Activated CD4-positive, alpha-beta T cell treated with anti-CD3 and anti-CD28 coated beads, Interleukin-2, amount 50 U/mL, for 16 hours (primary cell): ENCODE results near the gene CCNY.
"Not testable (repeated sequence)": the region's sequence is repeated elsewhere in the genome, so short reads cannot be mapped to it uniquely, and the experiment has no call there.

Experiments used
- DNase-seq: peaks from one replicate; pipeline ENCODE4 v3.0.0-alpha.2; 2020

The CCNY gene

DNA sequence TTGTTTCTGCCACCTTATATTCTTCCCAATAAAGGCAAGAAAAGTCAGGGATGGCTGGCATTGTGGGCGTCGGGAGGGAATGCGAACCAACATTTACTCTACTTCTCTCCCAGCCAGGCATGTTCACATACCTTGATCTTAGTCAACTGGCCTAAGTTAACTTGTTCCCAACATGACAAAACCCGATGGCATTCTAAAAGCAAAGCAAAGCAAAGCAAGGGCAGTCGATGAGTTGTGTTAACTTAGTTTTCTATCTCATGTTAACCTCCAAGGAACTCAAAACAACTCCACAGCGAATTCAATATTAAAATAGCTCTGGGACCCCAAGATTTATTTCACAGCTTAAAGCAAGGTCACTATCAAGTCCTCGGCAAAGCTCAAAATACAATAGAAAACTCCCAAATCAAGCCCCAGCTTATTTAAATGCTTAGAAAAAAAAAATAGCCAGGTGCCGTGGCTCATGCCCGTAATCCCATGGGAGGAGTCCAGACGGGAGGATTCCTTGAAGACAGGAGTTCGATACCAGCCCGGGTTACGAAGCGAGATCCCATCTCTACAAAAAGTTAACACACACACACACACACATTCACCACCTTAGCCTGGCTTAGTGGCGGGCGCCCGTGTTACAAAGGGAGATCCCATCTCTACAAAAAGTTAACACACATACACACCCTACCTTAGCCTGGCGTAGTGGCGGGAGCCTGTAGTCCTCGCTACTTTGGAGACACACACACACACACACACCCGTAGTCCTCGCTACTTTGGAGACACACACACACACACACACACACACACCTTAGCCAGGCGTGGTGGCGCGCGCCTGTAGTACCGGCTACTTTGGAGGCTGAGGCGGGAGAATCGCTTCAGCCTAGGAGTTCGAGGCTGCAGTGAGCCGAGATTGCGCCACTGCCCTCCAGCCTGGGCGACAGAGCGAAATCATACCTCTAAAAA, 901 bp upstream of the CCNY start:
- peak; percentile 34 for DNase-seq

DNA sequence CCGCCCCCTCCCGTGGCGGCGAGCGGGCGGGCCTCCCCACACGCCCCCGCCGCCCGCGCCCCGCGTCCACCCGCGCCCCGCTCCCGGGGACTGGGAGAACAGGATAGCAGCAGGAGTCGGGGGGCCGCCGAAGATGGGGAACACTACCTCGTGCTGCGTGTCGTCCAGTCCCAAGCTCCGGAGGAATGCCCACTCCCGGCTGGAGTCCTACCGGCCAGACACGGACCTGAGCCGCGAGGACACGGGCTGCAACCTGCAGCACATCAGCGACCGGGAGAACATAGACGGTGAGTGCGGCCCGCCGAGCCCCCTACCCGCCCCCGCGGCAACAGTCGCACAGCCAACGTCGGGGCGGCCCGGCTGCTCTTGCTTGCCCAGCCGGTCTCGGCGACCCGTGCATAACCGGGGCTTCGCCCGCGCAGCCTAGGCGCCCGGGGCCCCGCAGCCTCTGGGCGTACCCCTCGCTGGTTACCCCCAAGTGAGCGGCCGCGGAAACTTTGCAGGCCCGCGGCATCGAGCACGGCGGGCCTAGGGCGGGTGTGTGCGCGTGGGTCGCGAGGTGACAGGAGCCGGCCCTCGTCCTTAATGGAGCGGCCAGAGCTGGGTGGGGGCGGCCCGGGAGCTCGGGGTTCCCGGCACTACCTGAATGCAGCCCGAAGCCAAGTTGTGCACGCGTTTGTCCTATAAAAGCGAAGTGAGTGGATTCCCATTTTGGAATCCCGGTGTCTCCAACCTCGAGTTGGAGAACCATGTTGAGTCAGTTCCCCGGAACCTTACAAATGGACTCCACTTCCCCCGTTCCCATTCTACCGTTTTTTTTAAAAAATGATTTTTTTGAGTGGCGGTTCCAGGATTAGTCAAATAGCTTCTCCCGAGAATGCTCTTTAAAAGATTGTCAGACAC, 863 bp downstream of the CCNY start:
- no peak for DNase-seq

DNA sequence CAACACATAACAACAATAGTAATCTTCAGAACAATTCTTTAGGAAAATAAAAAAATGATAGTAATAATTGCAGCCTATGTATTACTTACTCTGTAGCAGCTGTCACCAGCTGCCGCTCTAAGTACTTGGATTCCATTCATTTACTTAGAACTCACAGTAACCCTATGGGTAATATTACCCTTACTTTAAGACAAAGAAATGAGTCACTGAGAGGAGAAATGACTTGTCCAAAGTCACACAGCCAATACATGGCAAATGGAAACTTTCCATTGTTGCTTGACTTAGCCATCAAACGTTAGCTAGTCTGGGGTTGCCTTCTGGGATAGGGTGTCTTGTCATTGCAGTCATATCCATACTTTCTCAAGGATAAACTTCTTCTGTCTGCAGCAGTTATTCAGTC, 3.6 kb downstream of the CCNY start:
- DNase-seq, result peak; percentile 89

DNA sequence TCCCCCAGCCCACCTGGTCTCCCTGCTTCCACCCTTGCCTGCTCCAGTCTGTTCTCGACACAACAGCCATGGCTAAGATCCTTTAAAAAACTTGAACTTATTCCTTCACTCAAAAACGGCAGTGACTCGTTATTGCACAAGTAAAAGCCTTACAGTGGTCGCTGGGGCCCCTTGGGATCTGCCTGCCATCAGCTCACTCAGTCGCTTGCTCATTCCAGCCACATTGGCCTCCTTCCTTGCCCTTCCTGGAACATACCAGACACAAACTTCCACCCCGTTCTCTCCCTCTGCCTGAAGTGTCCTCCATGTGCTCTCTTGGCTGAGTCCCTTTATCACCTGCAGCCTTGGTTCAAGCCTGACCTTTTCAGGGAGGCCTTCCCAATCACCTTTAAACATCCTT, 4.7 kb downstream of the CCNY start:
- DNase-seq, result no peak

DNA sequence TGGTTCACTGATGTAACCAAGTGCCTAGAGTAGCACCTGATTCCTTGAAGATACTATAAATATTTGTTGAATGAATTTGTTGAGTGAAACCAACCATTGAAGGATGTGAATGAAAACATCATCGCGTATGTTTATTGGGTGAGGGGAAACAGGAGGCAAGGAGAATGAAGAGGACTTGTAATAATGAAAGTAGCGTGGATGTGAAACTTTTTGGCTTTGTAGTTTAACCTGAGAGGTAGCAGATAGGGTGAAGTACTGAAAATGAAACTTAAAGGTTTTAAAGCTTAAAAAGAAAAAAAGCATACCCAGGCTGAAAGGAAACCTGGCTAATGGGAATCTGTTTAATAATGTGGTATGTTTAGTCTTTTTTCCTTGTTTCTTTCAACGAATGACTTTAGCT, 5.2 kb downstream of the CCNY start:
- peak; percentile 88 for DNase-seq

DNA sequence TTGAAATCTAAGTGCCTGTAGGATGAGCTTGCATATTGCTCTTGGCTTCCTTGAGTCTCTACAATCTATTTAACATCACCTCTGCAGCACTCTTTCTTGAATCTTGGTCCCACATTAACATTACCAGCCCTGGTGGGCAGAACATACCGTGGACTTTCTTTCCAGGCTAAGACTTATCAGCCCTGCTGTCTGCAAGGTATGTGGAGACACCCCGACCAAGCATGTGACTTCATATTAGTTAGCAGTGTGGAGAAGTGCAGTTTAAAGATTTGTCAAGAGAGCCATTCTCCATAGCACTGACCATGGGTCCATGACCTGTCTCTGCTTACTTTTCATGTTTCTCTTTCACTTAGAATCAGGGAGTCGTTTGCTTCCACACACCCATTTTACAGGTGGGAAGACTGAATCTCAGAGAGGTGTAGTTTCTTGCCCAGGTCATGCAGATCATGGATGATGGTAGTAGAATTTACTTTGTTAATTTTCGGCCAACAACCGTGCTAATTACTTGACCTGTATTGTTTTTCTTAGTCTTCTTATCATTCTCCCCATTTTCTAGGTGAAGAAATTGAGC, 6.0 kb downstream of the CCNY start:
- no peak for DNase-seq

DNA sequence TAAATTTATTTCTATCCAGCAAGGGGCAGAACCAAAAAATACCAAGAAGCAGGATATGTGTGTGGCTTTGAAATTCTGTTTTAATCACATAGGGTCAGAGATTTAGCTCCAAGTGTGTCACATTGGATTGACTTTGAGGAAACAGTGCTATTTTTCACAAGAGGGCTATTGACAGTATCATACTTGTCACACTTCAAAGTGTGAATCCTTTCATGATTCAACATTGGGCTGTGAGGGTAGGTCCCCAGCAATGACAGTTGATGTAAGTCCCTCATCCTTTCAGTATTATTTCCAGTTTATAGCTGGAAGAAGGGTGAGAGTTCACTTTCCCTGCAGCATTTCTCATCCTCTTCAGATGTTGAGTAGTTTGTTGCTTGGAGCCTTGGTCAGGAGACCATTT, 7.4 kb downstream of the CCNY start:
- peak; percentile 27 for DNase-seq

DNA sequence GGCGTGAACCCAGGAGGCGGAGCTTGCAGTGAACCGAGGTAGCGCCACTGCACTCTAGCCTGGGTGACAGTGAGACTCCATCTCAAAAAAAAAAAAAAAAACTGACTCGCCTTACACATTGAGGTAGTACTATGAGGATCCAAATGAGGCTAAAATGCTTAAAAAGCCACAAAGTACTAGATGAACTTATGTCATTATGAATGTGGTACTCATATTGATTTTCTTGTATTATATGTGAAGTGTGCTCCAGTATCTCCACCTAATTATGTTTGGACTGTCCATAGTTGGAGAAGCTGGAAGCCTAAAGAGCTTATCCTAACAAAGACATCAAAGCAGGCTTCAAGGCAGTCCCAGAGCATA, 9.1 kb downstream of the CCNY start:
- no peak for DNase-seq

DNA sequence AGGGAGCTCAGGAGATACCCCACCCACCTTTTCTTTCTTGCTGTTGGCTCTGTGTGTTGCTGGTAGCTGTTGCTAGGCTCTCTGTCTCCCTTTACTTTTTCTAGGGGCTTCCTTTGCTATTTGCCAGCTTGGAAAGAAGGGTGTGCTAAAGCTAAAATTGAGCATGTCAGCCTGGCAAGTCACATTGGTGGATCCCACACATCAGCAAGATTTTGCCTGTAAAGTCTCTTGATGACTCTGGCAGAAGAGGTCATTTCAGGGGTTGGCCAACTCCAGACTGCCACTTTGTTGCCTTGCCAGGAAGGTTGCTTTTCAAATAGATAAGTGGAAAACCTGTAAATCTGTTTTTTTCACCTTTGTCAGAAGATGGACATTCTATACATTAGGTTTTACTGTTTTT, 9.9 kb downstream of the CCNY start:
- DNase-seq, result no peak

DNA sequence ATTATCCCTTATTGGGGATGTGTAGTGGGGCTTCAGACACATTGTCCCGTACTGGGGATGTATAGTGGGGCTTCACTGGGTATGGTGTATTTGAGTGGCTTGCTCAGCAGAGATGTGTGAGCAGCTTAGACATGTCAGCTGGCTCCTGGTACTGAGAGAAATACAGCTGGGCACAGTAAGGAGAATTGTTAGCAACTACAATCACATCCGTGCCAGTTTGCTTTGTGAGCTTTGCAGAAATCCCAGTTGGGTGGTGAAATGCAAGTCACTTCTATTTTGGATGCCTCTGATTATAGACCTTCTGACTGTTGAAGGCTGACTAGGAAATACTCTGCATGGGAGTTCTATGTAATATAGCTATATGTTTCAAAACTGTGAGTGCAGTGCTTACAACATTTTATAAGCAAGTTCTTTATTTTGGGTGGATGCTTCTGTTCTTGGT, 10.8 kb downstream of the CCNY start:
- DNase-seq, result no peak

DNA sequence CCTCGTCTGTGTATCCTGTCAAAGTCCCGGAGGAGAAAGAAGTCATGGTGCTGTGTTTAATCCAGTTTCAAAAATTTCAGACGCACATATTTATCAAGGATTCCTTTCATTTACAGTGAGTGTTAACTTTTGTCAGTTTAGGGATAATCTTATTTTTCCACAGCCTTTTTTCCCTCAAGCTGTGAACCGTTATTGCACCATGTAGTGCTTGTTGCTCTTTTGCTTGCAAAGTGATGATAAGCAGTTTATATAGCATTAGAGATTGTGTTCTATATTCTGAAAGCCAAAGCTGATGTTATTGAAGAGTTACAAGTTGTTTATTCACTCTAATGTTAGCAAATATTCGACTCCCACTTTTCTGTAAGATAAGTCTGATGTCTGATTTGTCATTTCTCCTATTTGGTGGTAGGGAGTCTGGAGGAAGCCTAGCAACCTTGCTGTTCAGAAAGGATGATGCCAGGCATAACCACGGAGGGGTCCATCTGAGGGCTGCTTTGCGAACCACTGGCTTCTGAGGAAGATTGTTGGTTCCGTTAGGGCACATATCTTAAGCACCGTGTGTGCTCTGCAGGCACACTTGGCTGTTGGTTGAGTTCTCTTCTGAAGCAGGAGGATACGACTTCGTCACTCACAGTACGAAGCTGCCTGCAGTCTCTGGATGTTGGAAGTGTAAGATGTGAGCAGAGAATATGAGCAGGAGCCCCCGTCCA, 11.7 kb downstream of the CCNY start:
- no peak for DNase-seq

DNA sequence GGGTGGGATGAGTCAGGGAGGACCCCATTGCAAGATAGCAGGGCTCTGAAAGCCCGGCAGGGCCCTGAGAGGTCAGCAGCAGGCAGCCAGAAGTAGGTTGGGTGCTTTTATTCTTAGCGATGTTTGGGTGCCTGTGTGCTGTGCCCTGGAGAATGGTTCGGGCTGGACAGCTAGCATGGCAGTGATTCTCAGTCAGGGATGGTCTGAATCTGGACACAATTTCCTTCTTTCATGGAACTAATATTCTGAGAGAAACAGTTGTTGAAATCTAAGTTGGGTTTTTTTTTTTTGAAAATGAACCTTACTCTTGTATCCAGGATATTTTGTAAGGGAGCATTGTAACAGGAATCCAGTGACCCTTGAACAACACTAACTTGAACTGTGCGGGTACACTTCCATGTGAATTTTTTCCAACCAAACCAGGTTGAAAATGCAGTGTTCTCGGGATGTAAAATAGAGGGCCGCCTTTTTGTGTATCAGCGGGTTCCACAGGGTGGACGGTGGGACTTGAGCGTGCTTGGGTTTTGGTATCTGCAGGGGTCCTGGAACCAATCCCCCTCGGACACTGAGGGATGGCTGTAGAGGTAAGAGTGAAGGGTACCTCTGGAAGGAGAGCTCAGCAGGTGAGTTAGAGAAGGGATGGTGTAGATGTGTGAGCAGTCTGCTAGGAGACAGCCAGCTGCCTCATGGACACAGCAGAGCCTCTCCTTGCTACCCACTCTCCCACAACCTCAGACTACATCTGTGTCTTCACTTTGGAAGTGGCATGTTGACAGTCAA, 12.5 kb downstream of the CCNY start:
- no peak for DNase-seq

DNA sequence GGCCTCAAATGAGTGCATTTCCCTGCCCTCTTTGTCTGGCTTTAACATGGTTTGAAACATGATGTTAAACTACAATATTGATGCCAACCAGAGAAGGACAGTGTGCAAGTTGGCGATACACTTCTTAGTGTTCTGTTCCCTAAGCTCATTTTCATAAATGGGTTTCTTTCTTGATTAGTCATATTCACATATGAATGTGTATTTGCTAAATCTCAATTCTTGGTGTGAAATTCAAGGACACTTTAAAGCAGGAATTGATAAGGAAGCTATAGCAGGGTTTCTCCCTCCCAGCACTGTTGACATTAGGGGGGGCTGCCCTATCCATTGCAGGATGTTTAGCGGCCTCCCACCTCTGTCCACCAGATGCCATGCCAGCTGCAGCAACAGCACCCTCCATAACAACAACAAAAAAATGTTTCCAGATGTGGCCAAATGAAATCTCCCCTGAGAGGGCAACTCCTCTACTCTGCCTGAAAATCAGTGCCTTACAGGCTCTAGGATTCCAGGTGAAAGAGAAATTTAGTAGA, 13.1 kb downstream of the CCNY start:
- no peak for DNase-seq

DNA sequence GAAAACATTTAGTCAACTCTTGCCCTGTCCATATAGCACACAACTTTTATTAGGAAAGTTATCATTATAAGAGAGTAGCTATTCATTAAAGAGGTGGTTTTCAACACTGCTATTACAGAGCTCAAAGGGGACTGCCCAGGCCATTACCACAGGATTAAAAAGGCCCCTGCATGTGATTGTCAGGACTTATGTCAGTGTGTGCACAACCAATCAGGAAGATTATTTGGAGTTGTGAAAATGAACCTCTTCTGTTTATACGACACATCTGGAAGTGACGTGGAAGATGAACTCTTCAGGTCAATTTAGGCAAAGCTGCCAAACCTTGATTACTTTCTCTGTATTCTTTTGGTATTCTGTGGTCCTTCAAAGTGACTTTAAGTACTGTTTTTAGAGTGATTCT, 14.7 kb downstream of the CCNY start:
- DNase-seq, result no peak

DNA sequence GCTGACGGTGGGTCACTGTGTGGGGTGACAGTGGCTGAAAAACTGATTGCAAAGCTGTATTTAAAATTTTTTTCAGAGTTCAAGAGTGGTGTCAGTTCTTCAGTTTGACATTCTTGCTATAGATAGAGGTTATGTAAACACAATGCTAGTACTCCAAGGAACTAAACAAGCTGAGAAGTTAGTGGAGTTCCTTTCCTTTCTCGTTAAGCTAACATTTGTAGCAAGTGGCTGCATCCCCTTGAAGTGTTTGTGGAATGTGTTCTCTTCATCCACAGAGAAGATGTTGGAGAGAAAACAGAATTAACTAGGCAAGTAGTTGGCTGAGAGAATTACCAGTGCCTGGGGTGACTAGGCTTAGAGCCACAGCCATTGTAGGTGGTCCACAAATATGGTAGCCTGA, 15.8 kb downstream of the CCNY start:
- DNase-seq, result no peak

DNA sequence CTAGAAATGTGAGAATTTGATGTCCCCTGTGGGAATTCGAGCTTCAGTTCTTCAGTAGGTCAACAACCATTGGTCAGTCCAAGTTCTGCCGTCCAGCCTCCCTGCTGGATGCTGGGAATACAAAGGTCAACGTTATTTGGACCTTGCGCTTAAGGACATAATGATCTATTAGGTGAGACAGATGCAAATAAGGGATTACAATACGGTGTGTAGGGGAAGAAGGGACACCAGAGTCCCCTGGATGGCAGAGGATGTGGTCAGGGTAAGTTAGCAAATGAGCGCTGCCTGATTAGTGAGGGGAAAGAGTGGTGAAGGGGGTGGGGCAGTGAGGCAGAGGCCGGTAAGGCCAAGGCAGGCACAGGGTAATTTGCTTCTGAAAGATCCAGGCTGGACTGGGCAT, 16.2 kb downstream of the CCNY start:
- DNase-seq, result no peak

DNA sequence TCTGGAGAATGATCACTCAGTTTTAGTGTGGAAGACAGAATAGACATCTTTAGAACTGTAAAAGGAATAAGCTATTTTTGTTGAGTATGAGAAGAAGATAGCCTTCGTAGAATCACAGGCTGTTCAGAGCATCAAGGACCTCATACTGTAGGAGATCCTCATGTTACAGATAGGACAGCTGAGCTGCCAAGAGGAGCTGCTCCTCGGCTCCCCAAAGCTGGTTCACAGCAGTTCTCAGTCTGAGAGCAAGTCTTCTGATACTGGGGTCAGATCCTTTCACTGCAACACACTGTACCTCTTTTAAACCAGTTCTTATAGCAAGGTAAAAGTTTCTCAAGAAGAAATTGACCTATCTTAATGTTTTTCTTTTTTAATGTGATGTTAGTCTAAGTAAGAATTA, 17.1 kb downstream of the CCNY start:
- DNase-seq, result no peak

DNA sequence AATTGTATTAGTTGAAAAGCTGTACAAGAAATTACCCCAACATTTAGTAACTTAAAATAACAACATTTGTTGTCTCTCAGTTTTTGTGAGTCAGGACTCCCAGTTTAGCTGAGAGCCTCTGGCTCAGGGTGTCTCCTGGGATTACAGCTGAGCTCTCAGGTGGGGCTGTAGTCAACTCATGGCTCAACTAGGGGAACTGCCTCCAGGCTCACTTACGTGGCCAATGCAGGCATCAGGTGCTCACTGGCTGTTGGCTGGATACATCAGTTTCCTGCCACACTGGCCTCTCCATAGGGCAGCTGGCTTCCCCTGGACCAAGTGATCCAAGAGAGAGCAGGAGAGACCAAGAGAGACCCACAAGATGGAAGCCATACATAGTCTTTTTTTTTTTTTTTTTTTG, 17.5 kb downstream of the CCNY start:
- DNase-seq, result no peak

DNA sequence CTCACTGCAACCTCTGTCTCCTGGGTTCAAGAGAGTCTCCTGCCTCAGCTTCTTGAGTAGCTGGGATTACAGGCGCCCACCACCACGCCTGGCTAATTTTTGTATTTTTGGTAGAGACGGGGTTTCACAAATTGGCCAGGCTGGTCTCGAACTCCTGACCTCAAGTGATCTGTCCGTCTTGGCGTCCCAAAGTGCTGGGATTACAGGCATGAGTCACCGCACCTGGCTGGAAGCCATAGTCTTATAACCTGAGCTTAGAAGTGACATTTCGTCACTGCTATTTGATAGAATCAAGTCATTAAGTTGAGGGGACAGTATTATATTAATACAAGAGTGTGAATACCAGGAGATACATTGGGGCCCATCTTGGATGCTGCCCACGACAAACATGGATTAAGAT, 17.9 kb downstream of the CCNY start:
- not testable (repeated sequence) for DNase-seq

DNA sequence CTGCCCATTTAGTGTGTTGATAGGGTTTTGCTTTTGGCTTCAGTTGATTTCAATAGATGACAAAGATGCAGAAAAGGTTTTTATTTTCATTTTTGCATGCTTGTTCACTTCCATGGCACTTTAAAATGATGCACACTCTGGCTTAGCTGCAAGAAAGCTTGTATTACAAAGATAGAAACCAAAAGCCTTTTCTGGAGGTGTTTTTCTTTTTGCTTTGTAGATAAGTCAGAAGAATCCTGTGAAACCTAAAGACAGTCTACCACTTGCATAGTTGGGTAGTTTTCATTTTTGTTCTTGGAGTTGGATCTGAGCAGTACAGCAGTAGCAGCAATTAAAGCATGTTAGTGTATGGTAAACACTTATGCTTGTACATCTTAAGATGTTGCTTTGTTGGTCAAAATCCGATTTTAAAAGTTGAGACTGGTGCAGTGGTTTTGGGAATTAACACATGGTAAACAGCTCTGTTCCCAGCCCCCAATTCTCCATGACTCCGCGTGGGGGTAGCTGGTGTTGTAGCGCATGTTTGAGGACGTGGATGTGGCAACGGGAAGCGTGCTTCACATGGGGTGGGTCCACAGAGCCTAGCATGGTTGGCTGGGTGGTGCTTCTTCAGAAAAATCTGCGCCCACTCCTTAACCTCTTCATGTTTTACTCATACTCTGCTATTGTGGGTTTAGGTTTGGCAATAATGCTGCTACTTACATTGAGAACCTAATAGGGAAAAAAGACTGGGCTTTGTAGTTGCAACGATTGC, 19.8 kb downstream of the CCNY start:
- DNase-seq, result peak; percentile 76

DNA sequence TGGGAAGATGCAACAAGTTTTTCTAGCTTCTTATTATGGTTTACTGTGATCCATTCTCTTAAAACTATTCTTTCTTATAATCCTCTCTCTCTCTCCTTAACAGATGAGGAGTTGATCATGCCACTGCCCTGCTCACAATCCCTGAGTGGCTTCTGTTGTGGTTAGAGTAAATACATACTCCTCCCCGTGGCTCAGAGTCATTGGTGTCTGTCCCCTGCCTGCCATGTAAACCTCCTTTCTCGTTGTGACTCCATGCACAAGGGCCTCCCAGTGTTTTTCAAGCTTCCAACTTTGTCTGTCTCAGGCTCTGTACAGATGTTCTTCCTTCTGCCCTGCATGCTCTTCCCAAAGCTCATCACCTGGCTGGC, 20.4 kb downstream of the CCNY start:
- peak; percentile 50 for DNase-seq
